Stomach (tissue), 4 donors: Measurements from ENCODE around the gene SYNE2.

ENCODE experiments used
- POLR2AphosphoS5 ChIP-seq, 3 donors: sonication (generic); formaldehyde crosslinking; IDR thresholded peaks; one replicate each; pipeline ENCODE4 v1.6.1; 2016; ENCODE audit warnings: antibody characterized with exemption in 3 of 3
- TF ChIP-seq, protein P1 (sequence below), 7 experiments: fragments of 450-650 bp in 4 of 7; fragments of 200-600 bp in 3 of 7; sonication (generic) in 3 of 7; IDR thresholded peaks; one replicate each; pipeline ENCODE4 v1.5.1; 2016 to 2019; ENCODE audit warnings: antibody characterized with exemption in 7 of 7, control low read depth in 2 of 7, mild to moderate bottlenecking in 1 of 7

GRCh38 chr14:64220466-64220865 lies 367.7 kb downstream of the SYNE2 start:
- TF ChIP-seq, protein P1, sequence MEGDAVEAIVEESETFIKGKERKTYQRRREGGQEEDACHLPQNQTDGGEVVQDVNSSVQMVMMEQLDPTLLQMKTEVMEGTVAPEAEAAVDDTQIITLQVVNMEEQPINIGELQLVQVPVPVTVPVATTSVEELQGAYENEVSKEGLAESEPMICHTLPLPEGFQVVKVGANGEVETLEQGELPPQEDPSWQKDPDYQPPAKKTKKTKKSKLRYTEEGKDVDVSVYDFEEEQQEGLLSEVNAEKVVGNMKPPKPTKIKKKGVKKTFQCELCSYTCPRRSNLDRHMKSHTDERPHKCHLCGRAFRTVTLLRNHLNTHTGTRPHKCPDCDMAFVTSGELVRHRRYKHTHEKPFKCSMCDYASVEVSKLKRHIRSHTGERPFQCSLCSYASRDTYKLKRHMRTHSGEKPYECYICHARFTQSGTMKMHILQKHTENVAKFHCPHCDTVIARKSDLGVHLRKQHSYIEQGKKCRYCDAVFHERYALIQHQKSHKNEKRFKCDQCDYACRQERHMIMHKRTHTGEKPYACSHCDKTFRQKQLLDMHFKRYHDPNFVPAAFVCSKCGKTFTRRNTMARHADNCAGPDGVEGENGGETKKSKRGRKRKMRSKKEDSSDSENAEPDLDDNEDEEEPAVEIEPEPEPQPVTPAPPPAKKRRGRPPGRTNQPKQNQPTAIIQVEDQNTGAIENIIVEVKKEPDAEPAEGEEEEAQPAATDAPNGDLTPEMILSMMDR (IDR thresholded peaks at IDR 0.05) = no peak
- no peak for TF ChIP-seq POLR2AphosphoS5 (IDR thresholded peaks at IDR 0.05)
